ENCODE data around the gene LEMD2.

The LEMD2 gene

GRCh38 chr6:33791620-33792019, 2.7 kb upstream of the LEMD2 start:
- no peak overlapping the region for H3K27ac ChIP-seq (ENCODE audit: low read length)
- peaks cover 0 to 3% of the 10 kb centered on the region in 2 donors for H3K36me3 ChIP-seq (ENCODE audit: control insufficient read depth in 2 of 2, insufficient read depth in 2 of 2, low read length in 2 of 2)

GRCh38 chr6:33790910-33791309, 2.0 kb upstream of the LEMD2 start:
- H3K27ac ChIP-seq (ENCODE audit: low read length), result no peak overlapping the region
- H3K4me3 ChIP-seq (ENCODE audit: low read length in 2 of 2), result no peak overlapping the region
- peaks cover 20% of the 10 kb centered on the region for H3K4me1 ChIP-seq (ENCODE audit: control insufficient read depth, insufficient read depth, low read length)
- peaks cover 4 to 8% of the 10 kb centered on the region in 2 donors for H3K27me3 ChIP-seq (ENCODE audit: control insufficient read depth in 1 of 2, insufficient read depth in 2 of 2, low read length in 2 of 2)
- peaks cover 3% of the 10 kb centered on the region in 2 donors for H3K36me3 ChIP-seq (ENCODE audit: control insufficient read depth in 2 of 2, insufficient read depth in 2 of 2, low read length in 2 of 2)
- no peaks in the 10 kb centered on the region for H3K9me3 ChIP-seq (ENCODE audit: control insufficient read depth in 2 of 2, low read length in 2 of 2)
- H3K9ac ChIP-seq (ENCODE audit: low read length in 2 of 2), result no peak overlapping the region

More at GRCh38 chr6:33791620-33792019, 2.7 kb upstream of the LEMD2 start:
- Histone ChIP-seq H3K9me3 (ENCODE audit: control insufficient read depth in 2 of 2, low read length in 2 of 2) (no peaks in the 10 kb centered on the region), H3K27me3 (ENCODE audit: control insufficient read depth in 1 of 2, insufficient read depth in 2 of 2, low read length in 2 of 2) (peaks cover 4 to 11% of the 10 kb centered on the region in 2 donors), H3K4me3 (ENCODE audit: low read length in 2 of 2) (no peak overlapping the region), H3K9ac (ENCODE audit: low read length in 2 of 2) (no peak overlapping the region), H3K4me1 (ENCODE audit: control insufficient read depth, insufficient read depth, low read length) (peaks cover 19% of the 10 kb centered on the region)

- H3K36me3 ChIP-seq (ENCODE audit: control insufficient read depth in 2 of 2, insufficient read depth in 2 of 2, low read length in 2 of 2), result peaks cover 3% of the 10 kb centered on the region in 2 donors
- peaks cover 1 to 5% of the 10 kb centered on the region in 2 donors for H3K27me3 ChIP-seq (ENCODE audit: control insufficient read depth in 1 of 2, insufficient read depth in 2 of 2, low read length in 2 of 2)
- no peak overlapping the region for H3K27ac ChIP-seq (ENCODE audit: low read length)
- no peak overlapping the region for H3K4me3 ChIP-seq (ENCODE audit: low read length in 2 of 2)
- H3K9me3 ChIP-seq (ENCODE audit: control insufficient read depth in 2 of 2, low read length in 2 of 2), result no peaks in the 10 kb centered on the region
- H3K9ac ChIP-seq (ENCODE audit: low read length in 2 of 2), result no peak overlapping the region
- H3K4me1 ChIP-seq (ENCODE audit: control insufficient read depth, insufficient read depth, low read length), result peaks cover 21% of the 10 kb centered on the region
Observed at GRCh38 chr6:33790379-33790778, 1.4 kb upstream of the LEMD2 start.

- Histone ChIP-seq H3K36me3 (ENCODE audit: control insufficient read depth in 2 of 2, insufficient read depth in 2 of 2, low read length in 2 of 2) (peaks cover 3 to 10% of the 10 kb centered on the region in 2 donors), H3K27ac (ENCODE audit: low read length) (peak overlapping the region; percentile 92), H3K9ac (ENCODE audit: low read length in 2 of 2) (no peak overlapping the region), H3K9me3 (ENCODE audit: control insufficient read depth in 2 of 2, low read length in 2 of 2) (no peaks in the 10 kb centered on the region), H3K4me1 (ENCODE audit: control insufficient read depth, insufficient read depth, low read length) (peaks cover 30% of the 10 kb centered on the region), H3K27me3 (ENCODE audit: control insufficient read depth in 1 of 2, insufficient read depth in 2 of 2, low read length in 2 of 2) (peaks cover 0 to 4% of the 10 kb centered on the region in 2 donors), H3K4me3 (ENCODE audit: low read length in 2 of 2) (peak overlapping the region; percentile 59 to 80)
Observed at GRCh38 chr6:33789550-33789895, 593 bp upstream of the LEMD2 start.

- Histone ChIP-seq H3K27me3 (ENCODE audit: control insufficient read depth in 1 of 2, insufficient read depth in 2 of 2, low read length in 2 of 2) (no peaks in the 10 kb centered on the region), H3K27ac (ENCODE audit: low read length) (peak overlapping the region; percentile 92), H3K4me3 (ENCODE audit: low read length in 2 of 2) (peak overlapping the region; percentile 59 to 80), H3K9me3 (ENCODE audit: control insufficient read depth in 2 of 2, low read length in 2 of 2) (no peaks in the 10 kb centered on the region), H3K9ac (ENCODE audit: low read length in 2 of 2) (peak overlapping the region; percentile 82 to 92), H3K4me1 (ENCODE audit: control insufficient read depth, insufficient read depth, low read length) (peaks cover 32% of the 10 kb centered on the region), H3K36me3 (ENCODE audit: control insufficient read depth in 2 of 2, insufficient read depth in 2 of 2, low read length in 2 of 2) (peaks cover 13 to 23% of the 10 kb centered on the region in 2 donors)
Observed at GRCh38 chr6:33787954-33788693, 806 bp downstream of the LEMD2 start.

- peaks cover 19 to 29% of the 10 kb centered on the region in 2 donors for H3K36me3 ChIP-seq (ENCODE audit: control insufficient read depth in 2 of 2, insufficient read depth in 2 of 2, low read length in 2 of 2)
- H3K9me3 ChIP-seq (ENCODE audit: control insufficient read depth in 2 of 2, low read length in 2 of 2), result no peaks in the 10 kb centered on the region
- peaks cover 32% of the 10 kb centered on the region for H3K4me1 ChIP-seq (ENCODE audit: control insufficient read depth, insufficient read depth, low read length)
- H3K27me3 ChIP-seq (ENCODE audit: control insufficient read depth in 1 of 2, insufficient read depth in 2 of 2, low read length in 2 of 2), result no peaks in the 10 kb centered on the region
- H3K4me3 ChIP-seq (ENCODE audit: low read length in 2 of 2), result peak overlapping the region; percentile 59 to 80
- peak overlapping the region; percentile 82 to 92 for H3K9ac ChIP-seq (ENCODE audit: low read length in 2 of 2)
- peak overlapping the region; percentile 92 for H3K27ac ChIP-seq (ENCODE audit: low read length)
Observed at GRCh38 chr6:33787346-33787953, 1.5 kb downstream of the LEMD2 start.

- no peak overlapping the region for H3K27ac ChIP-seq (ENCODE audit: low read length)
Observed at GRCh38 chr6:33786736-33787135, 2.2 kb downstream of the LEMD2 start.

GRCh38 chr6:33785778-33786177, 3.2 kb downstream of the LEMD2 start:
- no peaks in the 10 kb centered on the region for H3K27me3 ChIP-seq (ENCODE audit: control insufficient read depth in 1 of 2, insufficient read depth in 2 of 2, low read length in 2 of 2)
- H3K36me3 ChIP-seq (ENCODE audit: control insufficient read depth in 2 of 2, insufficient read depth in 2 of 2, low read length in 2 of 2), result peaks cover 19 to 33% of the 10 kb centered on the region in 2 donors
- H3K4me1 ChIP-seq (ENCODE audit: control insufficient read depth, insufficient read depth, low read length), result peaks cover 32% of the 10 kb centered on the region
- H3K27ac ChIP-seq (ENCODE audit: low read length), result no peak overlapping the region
- H3K9ac ChIP-seq (ENCODE audit: low read length in 2 of 2), result peak overlapping the region in 1 of 2 donors; percentile 6
- H3K9me3 ChIP-seq (ENCODE audit: control insufficient read depth in 2 of 2, low read length in 2 of 2), result no peaks in the 10 kb centered on the region
- H3K4me3 ChIP-seq (ENCODE audit: low read length in 2 of 2), result peak overlapping the region in 1 of 2 donors; percentile 16

More at GRCh38 chr6:33786736-33787135, 2.2 kb downstream of the LEMD2 start:
- Histone ChIP-seq H3K27me3 (ENCODE audit: control insufficient read depth in 1 of 2, insufficient read depth in 2 of 2, low read length in 2 of 2) (no peaks in the 10 kb centered on the region), H3K4me1 (ENCODE audit: control insufficient read depth, insufficient read depth, low read length) (peaks cover 32% of the 10 kb centered on the region), H3K9me3 (ENCODE audit: control insufficient read depth in 2 of 2, low read length in 2 of 2) (no peaks in the 10 kb centered on the region), H3K9ac (ENCODE audit: low read length in 2 of 2) (peak overlapping the region; percentile 82 to 92), H3K4me3 (ENCODE audit: low read length in 2 of 2) (peak overlapping the region in 1 of 2 donors; percentile 80), H3K36me3 (ENCODE audit: control insufficient read depth in 2 of 2, insufficient read depth in 2 of 2, low read length in 2 of 2) (peaks cover 19 to 32% of the 10 kb centered on the region in 2 donors)

GRCh38 chr6:33784787-33785186, 4.1 kb downstream of the LEMD2 start:
- H3K9ac ChIP-seq (ENCODE audit: low read length in 2 of 2), result no peak overlapping the region
- H3K9me3 ChIP-seq (ENCODE audit: control insufficient read depth in 2 of 2, low read length in 2 of 2), result no peaks in the 10 kb centered on the region
- peaks cover 32% of the 10 kb centered on the region for H3K4me1 ChIP-seq (ENCODE audit: control insufficient read depth, insufficient read depth, low read length)
- no peak overlapping the region for H3K4me3 ChIP-seq (ENCODE audit: low read length in 2 of 2)
- peaks cover 26 to 43% of the 10 kb centered on the region in 2 donors for H3K36me3 ChIP-seq (ENCODE audit: control insufficient read depth in 2 of 2, insufficient read depth in 2 of 2, low read length in 2 of 2)
- no peak overlapping the region for H3K27ac ChIP-seq (ENCODE audit: low read length)
- H3K27me3 ChIP-seq (ENCODE audit: control insufficient read depth in 1 of 2, insufficient read depth in 2 of 2, low read length in 2 of 2), result no peaks in the 10 kb centered on the region

- Histone ChIP-seq H3K4me1 (ENCODE audit: control insufficient read depth, insufficient read depth, low read length) (peaks cover 26% of the 10 kb centered on the region), H3K9me3 (ENCODE audit: control insufficient read depth in 2 of 2, low read length in 2 of 2) (no peaks in the 10 kb centered on the region), H3K27me3 (ENCODE audit: control insufficient read depth in 1 of 2, insufficient read depth in 2 of 2, low read length in 2 of 2) (no peaks in the 10 kb centered on the region), H3K36me3 (ENCODE audit: control insufficient read depth in 2 of 2, insufficient read depth in 2 of 2, low read length in 2 of 2) (peaks cover 34 to 52% of the 10 kb centered on the region in 2 donors), H3K9ac (ENCODE audit: low read length in 2 of 2) (no peak overlapping the region), H3K4me3 (ENCODE audit: low read length in 2 of 2) (no peak overlapping the region), H3K27ac (ENCODE audit: low read length) (no peak overlapping the region)
Observed at GRCh38 chr6:33783781-33784520, 5.0 kb downstream of the LEMD2 start.

Data from stomach smooth muscle (tissue), 2 donors.